ENCODE data around the gene TMEM167A. TPM values are rescaled to one million over a fixed set of nuclear protein-coding genes. Genes with fewer than 3 reads are reported as not detected.

The TMEM167A gene
- polyA plus RNA-seq, 1 experiment, result 149 TPM

GRCh38 chr5:83066548-83067110, 10.6 kb downstream of the TMEM167A start:
- DNase-seq (ENCODE audit: low read depth, low spot score), result no peak
- ChIA-PET CTCF (no interaction called here), POLR2A (no interaction called here)

GRCh38 chr5:83059341-83059740, 17.9 kb downstream of the TMEM167A start:
- Histone ChIP-seq H3K9me3 (ENCODE audit: control insufficient read depth, insufficient read depth, low read length) (no peaks in the 10 kb centered on the region), H3K27ac (ENCODE audit: low read depth, low read length) (no peak overlapping the region), H3K27me3 (ENCODE audit: control insufficient read depth, insufficient read depth, low read length) (no peaks in the 10 kb centered on the region), H3K4me3 (ENCODE audit: low read depth, low read length) (no peak overlapping the region)
- no peak for DNase-seq (ENCODE audit: low read depth, low spot score)
- CTCF ChIA-PET, result interaction anchor here (0.6 to 1.5 kb wide), 4 partner anchors 12 to 414 kb away, joined by 3 read pairs; no protein-coding TSS in a partner anchor
- TF ChIP-seq CTCF (IDR thresholded peaks at IDR 0.05; ENCODE audit: low read depth, low read length), result no peak
- POLR2A ChIA-PET, result no interaction called here

More at GRCh38 chr5:83066548-83067110, 10.6 kb downstream of the TMEM167A start:
- Histone ChIP-seq H3K27me3 (ENCODE audit: control insufficient read depth, insufficient read depth, low read length) (no peaks in the 10 kb centered on the region), H3K4me3 (ENCODE audit: low read depth, low read length) (no peak overlapping the region), H3K9me3 (ENCODE audit: control insufficient read depth, insufficient read depth, low read length) (no peaks in the 10 kb centered on the region), H3K27ac (ENCODE audit: low read depth, low read length) (no peak overlapping the region)
- TF ChIP-seq CTCF (IDR thresholded peaks at IDR 0.05; ENCODE audit: low read depth, low read length), result no peak

GRCh38 chr5:83058726-83059125, 18.5 kb downstream of the TMEM167A start:
- POLR2A ChIA-PET, result no interaction called here
- Histone ChIP-seq H3K9me3 (ENCODE audit: control insufficient read depth, insufficient read depth, low read length) (no peaks in the 10 kb centered on the region), H3K27me3 (ENCODE audit: control insufficient read depth, insufficient read depth, low read length) (no peaks in the 10 kb centered on the region), H3K27ac (ENCODE audit: low read depth, low read length) (no peak overlapping the region), H3K4me3 (ENCODE audit: low read depth, low read length) (no peak overlapping the region)
- CTCF ChIA-PET, result interaction anchor here (0.6 to 1.5 kb wide), 4 partner anchors 11 to 415 kb away, joined by 3 read pairs; no protein-coding TSS in a partner anchor
- DNase-seq (ENCODE audit: low read depth, low spot score), result no peak
- TF ChIP-seq CTCF (IDR thresholded peaks at IDR 0.05; ENCODE audit: low read depth, low read length), result no peak

GRCh38 chr5:83055166-83055565, 22.0 kb downstream of the TMEM167A start:
- H3K27ac ChIP-seq (ENCODE audit: low read depth, low read length), result no peak overlapping the region
- H3K4me3 ChIP-seq (ENCODE audit: low read depth, low read length), result no peak overlapping the region
- ChIA-PET POLR2A (interaction anchor here (0.6 kb wide), 1 partner anchor 20 kb away, joined by 3 read pairs; no protein-coding TSS in a partner anchor), CTCF (interaction anchor here (1.4 kb wide), 1 partner anchor 418 kb away, joined by 4 read pairs; no protein-coding TSS in a partner anchor)
- no peaks in the 10 kb centered on the region for H3K9me3 ChIP-seq (ENCODE audit: control insufficient read depth, insufficient read depth, low read length)
- TF ChIP-seq CTCF (IDR thresholded peaks at IDR 0.05; ENCODE audit: low read depth, low read length), result no peak
- DNase-seq (ENCODE audit: low read depth, low spot score), result no peak
- no peaks in the 10 kb centered on the region for H3K27me3 ChIP-seq (ENCODE audit: control insufficient read depth, insufficient read depth, low read length)

DNA sequence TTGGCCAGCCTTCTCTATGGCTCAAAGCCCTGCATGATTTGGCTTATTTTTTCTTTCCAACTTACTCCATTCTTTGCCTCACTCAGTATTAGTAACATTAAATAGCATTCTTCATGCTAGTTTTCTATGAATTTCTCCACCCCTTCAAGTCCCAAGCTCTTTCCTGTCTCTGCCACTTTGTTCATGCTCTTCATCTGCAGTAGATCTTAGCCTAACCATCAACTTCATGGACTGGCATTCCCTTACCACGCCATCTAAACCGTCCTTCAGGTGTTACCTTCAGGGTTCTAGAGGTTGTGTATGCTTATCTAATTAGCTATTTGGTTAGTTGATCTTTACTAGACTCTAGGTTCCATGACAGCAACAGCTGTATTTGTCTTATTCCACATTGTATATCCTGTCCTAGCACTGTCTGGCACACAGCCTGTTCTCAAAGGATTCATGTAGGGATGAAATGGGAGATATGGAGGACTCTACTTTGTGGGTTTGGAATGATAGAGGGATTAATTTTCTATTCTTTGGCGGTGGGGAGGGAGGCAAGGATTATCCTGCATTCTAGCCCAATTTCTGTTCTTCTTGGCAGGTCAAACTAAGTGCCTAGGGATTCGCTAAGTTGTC, 26.4 kb downstream of the TMEM167A start:
- no peak for TF ChIP-seq CTCF (IDR thresholded peaks at IDR 0.05; ENCODE audit: low read depth, low read length)

More for the DNA sequence above, 26.4 kb downstream of the TMEM167A start:
- no peak overlapping the region for H3K4me3 ChIP-seq (ENCODE audit: low read depth, low read length)
- no peak overlapping the region for H3K27ac ChIP-seq (ENCODE audit: low read depth, low read length)
- POLR2A ChIA-PET, result interaction anchor here (1.1 kb wide), 1 partner anchor 27 kb away, joined by 4 read pairs; the partner anchor contains the start of gene XRCC4
- CTCF ChIA-PET, result interaction anchor here (0.8 kb wide), 1 partner anchor 9 kb away, joined by 3 read pairs; no protein-coding TSS in a partner anchor
- no peaks in the 10 kb centered on the region for H3K9me3 ChIP-seq (ENCODE audit: control insufficient read depth, insufficient read depth, low read length)
- no peak for DNase-seq (ENCODE audit: low read depth, low spot score)
- no peaks in the 10 kb centered on the region for H3K27me3 ChIP-seq (ENCODE audit: control insufficient read depth, insufficient read depth, low read length)

All from AG04450 (cell line).